Large intestine (tissue), 3 donors: ENCODE results near the gene GPATCH3. TPM values are rescaled to one million over a fixed set of nuclear protein-coding genes. Genes with fewer than 3 reads are reported as not detected.

ENCODE experiments used
- DNase-seq, 2 donors: peaks; one replicate each; pipeline versions ENCODE4 v3.0.0 to v3.0.0-alpha.2; 2013
- H3K27ac ChIP-seq: one replicate; pipeline ENCODE4 v1.5.1; 2013; ENCODE audit warnings: low read length
- H3K27me3 ChIP-seq: 2 replicates; pipeline ENCODE4 v1.6.1; 2013; ENCODE audit warnings: low read length; ENCODE audit not compliant: control insufficient read depth, insufficient read depth
- H3K36me3 ChIP-seq: 2 replicates; pipeline ENCODE4 v1.6.1; 2013; ENCODE audit warnings: low read length; ENCODE audit not compliant: control insufficient read depth, insufficient read depth
- H3K4me1 ChIP-seq: one replicate; pipeline ENCODE4 v1.6.1; 2013; ENCODE audit warnings: low read length; ENCODE audit not compliant: control insufficient read depth, insufficient read depth
- H3K4me3 ChIP-seq: one replicate; pipeline ENCODE4 v1.5.1; 2013; ENCODE audit warnings: low read length
- H3K9me3 ChIP-seq: one replicate; pipeline ENCODE4 v1.6.1; 2013; ENCODE audit warnings: mild to moderate bottlenecking, low read depth, low read length, moderate library complexity; ENCODE audit not compliant: control insufficient read depth
- WGBS: methylation state at CpG from one replicate; pipeline ENCODE4 v1.1.5; 2013; ENCODE audit warnings: low lambda C conversion rate; ENCODE audit not compliant: insufficient coverage; 5-methylcytosine and 5-hydroxymethylcytosine counted together
- polyA plus RNA-seq: library from polyadenylated mRNA; unstranded; fragments of 120-200 nt; gene quantifications from one replicate; pipeline ENCODE4 v1.2.1, GENCODE V29; 2013

Gene GPATCH3
- polyA plus RNA-seq, 1 donor, result 14.7 TPM

- WGBS, result no CpG with 5 or more reads among the region's 2 CpGs
- H3K4me1 ChIP-seq, result peaks cover 4% of the 10 kb centered on the region
- H3K9me3 ChIP-seq, result no peaks in the 10 kb centered on the region
- peaks cover 53% of the 10 kb centered on the region for H3K36me3 ChIP-seq
- no peak overlapping the region for H3K27ac ChIP-seq
- no peak overlapping the region for H3K4me3 ChIP-seq
- H3K27me3 ChIP-seq, result no peaks in the 10 kb centered on the region
- no peak for DNase-seq
These were observed 38.4 kb upstream of the GPATCH3 start for GRCh38 chr1:26938659-26939025.

DNA sequence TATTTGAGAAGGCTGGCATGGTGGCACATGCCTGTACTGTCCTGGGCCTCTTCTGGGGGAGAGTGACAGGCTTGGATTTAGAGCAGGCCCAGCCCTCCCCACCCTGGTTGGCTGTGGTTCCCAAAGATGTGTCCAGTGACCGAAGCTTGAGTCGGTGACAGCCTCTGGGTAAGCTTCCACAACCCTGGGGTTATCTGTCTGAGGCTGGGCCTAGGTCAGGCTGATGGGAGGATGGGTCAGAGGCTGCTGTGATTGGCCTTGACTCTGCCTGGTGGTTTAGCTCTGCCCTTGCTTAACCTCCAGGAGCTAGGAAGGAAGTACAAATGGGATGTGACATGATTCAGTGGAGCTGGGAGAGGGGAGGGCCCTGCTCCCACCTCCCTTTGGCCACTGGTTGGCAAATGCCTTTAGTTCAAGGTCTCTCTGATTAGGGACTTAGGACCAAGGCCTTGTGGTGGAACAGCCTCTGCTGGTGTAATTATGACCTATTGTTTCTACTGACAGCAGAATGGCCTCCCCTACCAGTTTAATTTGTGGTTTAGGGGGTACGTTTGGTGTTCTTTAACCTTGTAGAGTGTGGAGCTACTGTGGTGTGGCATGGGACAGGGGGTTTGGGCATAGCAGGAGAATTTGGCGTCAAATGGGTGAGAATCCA, 37.9 kb upstream of the GPATCH3 start:
- WGBS, result no CpG with 5 or more reads among the region's 4 CpGs
- peaks cover 48% of the 10 kb centered on the region for H3K36me3 ChIP-seq

DNA sequence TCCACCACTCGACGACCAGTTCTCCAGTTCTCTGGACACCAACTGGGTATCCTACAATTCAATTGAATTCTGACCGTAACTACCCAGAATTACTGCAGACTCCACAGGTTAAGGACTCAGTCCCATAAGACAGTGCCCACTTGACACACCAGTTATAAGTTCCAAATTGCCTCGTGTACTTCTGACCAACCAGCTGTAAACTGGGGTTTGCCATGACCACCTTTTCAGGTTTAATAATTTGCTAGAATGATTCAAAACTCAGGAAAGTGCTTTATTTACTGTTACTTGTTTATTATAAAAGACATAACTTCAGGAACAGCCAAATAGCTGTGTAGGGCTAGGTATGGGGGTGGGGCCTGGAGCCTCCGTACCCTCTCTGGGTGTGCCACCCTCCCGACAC, 36.6 kb upstream of the GPATCH3 start:
- Histone ChIP-seq H3K27me3 (no peaks in the 10 kb centered on the region), H3K36me3 (peaks cover 44% of the 10 kb centered on the region), H3K4me3 (no peak overlapping the region), H3K4me1 (no peaks in the 10 kb centered on the region), H3K9me3 (no peaks in the 10 kb centered on the region), H3K27ac (no peak overlapping the region)
- DNase-seq, result no peak
- WGBS, result 100% methylated on average over 1 of the region's 6 CpGs

More for the DNA sequence above, 37.9 kb upstream of the GPATCH3 start:
- Histone ChIP-seq H3K4me3 (no peak overlapping the region), H3K27ac (no peak overlapping the region), H3K4me1 (no peaks in the 10 kb centered on the region), H3K9me3 (no peaks in the 10 kb centered on the region), H3K27me3 (no peaks in the 10 kb centered on the region)
- DNase-seq, result no peak

- WGBS, result 80% methylated on average over 1 of the region's 3 CpGs
- Histone ChIP-seq H3K9me3 (no peaks in the 10 kb centered on the region), H3K27me3 (no peaks in the 10 kb centered on the region), H3K36me3 (peaks cover 36% of the 10 kb centered on the region), H3K4me3 (no peak overlapping the region), H3K27ac (no peak overlapping the region), H3K4me1 (no peaks in the 10 kb centered on the region)
- no peak for DNase-seq
These were observed 32.3 kb upstream of the GPATCH3 start for GRCh38 chr1:26932531-26932930.

DNA sequence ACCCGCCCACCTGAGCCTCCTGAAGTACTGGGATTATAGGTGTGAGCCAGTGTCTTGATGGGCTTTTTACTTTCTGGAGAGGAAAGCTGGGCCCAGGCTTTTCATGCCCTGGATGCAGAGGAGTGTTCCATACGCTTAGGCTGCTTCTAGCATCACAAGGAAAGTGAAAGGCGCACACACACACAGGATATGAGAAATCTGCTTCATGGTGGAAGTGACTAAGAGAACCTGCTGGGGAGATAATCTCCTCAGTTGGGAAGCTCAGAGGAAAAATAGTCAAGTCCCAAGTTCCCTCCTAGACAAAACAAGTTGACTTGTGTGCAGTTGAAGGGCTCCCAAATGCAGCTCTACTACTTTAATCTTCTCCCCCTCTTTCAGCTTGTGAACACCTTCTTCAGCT, 23.4 kb upstream of the GPATCH3 start:
- Histone ChIP-seq H3K4me1 (peaks cover 12% of the 10 kb centered on the region), H3K27me3 (no peaks in the 10 kb centered on the region), H3K27ac (no peak overlapping the region), H3K4me3 (no peak overlapping the region), H3K36me3 (peaks cover 38% of the 10 kb centered on the region), H3K9me3 (no peaks in the 10 kb centered on the region)
- no peak for DNase-seq
- 100% methylated on average over 2 of the region's 3 CpGs for WGBS

GRCh38 chr1:26922901-26923300, 22.6 kb upstream of the GPATCH3 start:
- Histone ChIP-seq H3K4me3 (peak overlapping the region; percentile 86), H3K27ac (no peak overlapping the region), H3K36me3 (peaks cover 32% of the 10 kb centered on the region), H3K27me3 (no peaks in the 10 kb centered on the region), H3K9me3 (no peaks in the 10 kb centered on the region), H3K4me1 (peaks cover 12% of the 10 kb centered on the region)
- WGBS, result 100% methylated on average over 1 of the region's 3 CpGs
- DNase-seq, result no peak

DNA sequence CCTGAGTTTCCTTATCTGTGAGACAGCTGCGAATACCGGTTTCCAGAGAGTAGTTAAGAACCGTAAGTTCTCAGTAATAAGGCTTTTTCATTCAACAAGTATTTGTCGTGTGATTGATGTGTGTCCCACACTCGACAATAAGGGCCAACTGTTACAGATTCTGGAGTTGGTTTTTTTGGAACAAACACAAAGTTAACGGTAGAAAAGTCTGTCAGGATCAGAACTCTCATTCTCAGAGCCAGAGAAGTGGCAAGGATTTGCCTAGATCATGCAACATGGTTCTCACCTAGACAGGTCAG, 22.1 kb upstream of the GPATCH3 start:
- DNase-seq, result peak in 1 of 2 donors; percentile 41
- no CpG with 5 or more reads among the region's 6 CpGs for WGBS
- H3K4me3 ChIP-seq, result peak overlapping the region; percentile 86
- no peaks in the 10 kb centered on the region for H3K27me3 ChIP-seq
- H3K36me3 ChIP-seq, result peaks cover 28% of the 10 kb centered on the region
- peaks cover 12% of the 10 kb centered on the region for H3K4me1 ChIP-seq
- H3K9me3 ChIP-seq, result no peaks in the 10 kb centered on the region
- H3K27ac ChIP-seq, result peak overlapping the region; percentile 66

GRCh38 chr1:26921540-26922430, 21.5 kb upstream of the GPATCH3 start, which contains the start of gene NUDC:
Gene NUDC (plus strand): TSS chr1:26921743. CDS start chr1:26921849, 106 bp downstream.
- Histone ChIP-seq H3K36me3 (peaks cover 23% of the 10 kb centered on the region), H3K27me3 (no peaks in the 10 kb centered on the region), H3K4me1 (peaks cover 12% of the 10 kb centered on the region), H3K9me3 (no peaks in the 10 kb centered on the region), H3K27ac (peak within 1 kb of the TSS; percentile 66), H3K4me3 (peak within 1 kb of the TSS; percentile 86)
- peak; percentile 96 to 98 for DNase-seq
- WGBS, result no CpG with 5 or more reads among the region's 83 CpGs

- peak overlapping the region; percentile 86 for H3K4me3 ChIP-seq
- H3K27me3 ChIP-seq, result no peaks in the 10 kb centered on the region
- no peak for DNase-seq
- peaks cover 17% of the 10 kb centered on the region for H3K36me3 ChIP-seq
- no CpG with 5 or more reads among the region's 7 CpGs for WGBS
- no peaks in the 10 kb centered on the region for H3K9me3 ChIP-seq
- H3K4me1 ChIP-seq, result peaks cover 12% of the 10 kb centered on the region
- peak overlapping the region; percentile 36 for H3K27ac ChIP-seq
These were observed 20.9 kb upstream of the GPATCH3 start for GRCh38 chr1:26921126-26921539.

- Histone ChIP-seq H3K9me3 (no peaks in the 10 kb centered on the region), H3K27ac (peak overlapping the region; percentile 80), H3K4me3 (no peak overlapping the region), H3K36me3 (peaks cover 16% of the 10 kb centered on the region), H3K27me3 (no peaks in the 10 kb centered on the region), H3K4me1 (peaks cover 20% of the 10 kb centered on the region)
- no CpG with 5 or more reads among the region's 5 CpGs for WGBS
- DNase-seq, result peak in 1 of 2 donors; percentile 64
These were observed 15.1 kb upstream of the GPATCH3 start for GRCh38 chr1:26915204-26915842.
